Cerebellar nuclear complex (tissue), 1 donor: ENCODE results near the gene RNF114.
"Not testable (repeated sequence)": the region's sequence is repeated elsewhere in the genome, so short reads cannot be mapped to it uniquely, and the experiment has no call there.

Experiments
- DNase-seq, 2 experiments: peaks; one replicate each; lab custom pipeline; 2025; lab: John Stamatoyannopoulos, UW

Gene RNF114

DNA sequence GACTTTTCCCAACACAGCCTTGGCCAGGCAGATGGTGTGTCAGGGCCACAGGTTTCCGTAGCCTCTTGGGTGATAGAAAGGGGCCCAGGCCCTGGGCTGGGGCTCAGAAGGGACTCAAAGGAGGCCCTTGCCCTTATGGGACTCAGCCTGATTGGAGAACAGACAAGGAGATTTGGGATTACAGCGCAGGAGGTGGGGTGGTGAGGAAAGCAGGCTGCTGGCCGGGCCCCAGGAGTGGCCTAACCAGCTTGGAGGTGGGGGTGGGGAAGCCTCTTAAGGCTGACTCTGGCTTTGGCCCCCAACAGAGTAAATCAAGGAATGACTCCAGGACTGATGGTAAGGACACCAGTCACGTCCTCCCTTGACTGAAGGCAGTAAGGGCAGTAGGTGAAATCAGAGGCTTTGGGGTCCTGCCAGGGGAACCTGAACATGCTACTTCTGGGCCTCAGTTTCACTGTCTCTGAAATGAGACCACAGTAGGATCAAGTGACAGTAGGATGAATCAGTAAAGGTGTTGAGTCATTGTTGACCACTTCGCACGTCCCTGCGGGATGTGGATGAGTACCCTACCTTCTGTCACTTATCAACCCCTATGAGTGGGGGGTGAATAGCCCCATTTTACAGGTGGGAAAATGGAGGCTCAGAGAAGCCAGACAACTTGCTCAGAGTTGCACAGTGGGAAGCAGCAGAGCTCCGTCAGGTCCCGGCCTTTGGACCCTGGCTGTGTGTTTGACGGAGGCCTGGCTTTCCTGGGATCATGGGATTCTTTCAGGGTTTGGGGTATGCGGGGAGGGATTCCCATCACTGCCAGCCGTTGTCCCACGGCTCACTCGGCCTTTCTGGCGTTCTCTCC, 51.0 kb downstream of the RNF114 start:
- DNase-seq, result no peak

DNA sequence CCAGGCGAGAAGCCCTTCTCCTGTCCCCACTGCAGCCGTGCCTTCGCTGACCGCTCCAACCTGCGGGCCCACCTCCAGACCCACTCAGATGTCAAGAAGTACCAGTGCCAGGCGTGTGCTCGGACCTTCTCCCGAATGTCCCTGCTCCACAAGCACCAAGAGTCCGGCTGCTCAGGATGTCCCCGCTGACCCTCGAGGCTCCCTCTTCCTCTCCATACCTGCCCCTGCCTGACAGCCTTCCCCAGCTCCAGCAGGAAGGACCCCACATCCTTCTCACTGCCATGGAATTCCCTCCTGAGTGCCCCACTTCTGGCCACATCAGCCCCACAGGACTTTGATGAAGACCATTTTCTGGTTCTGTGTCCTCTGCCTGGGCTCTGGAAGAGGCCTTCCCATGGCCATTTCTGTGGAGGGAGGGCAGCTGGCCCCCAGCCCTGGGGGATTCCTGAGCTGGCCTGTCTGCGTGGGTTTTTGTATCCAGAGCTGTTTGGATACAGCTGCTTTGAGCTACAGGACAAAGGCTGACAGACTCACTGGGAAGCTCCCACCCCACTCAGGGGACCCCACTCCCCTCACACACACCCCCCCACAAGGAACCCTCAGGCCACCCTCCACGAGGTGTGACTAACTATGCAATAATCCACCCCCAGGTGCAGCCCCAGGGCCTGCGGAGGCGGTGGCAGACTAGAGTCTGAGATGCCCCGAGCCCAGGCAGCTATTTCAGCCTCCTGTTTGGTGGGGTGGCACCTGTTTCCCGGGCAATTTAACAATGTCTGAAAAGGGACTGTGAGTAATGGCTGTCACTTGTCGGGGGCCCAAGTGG, 51.9 kb downstream of the RNF114 start:
- no peak for DNase-seq

DNA sequence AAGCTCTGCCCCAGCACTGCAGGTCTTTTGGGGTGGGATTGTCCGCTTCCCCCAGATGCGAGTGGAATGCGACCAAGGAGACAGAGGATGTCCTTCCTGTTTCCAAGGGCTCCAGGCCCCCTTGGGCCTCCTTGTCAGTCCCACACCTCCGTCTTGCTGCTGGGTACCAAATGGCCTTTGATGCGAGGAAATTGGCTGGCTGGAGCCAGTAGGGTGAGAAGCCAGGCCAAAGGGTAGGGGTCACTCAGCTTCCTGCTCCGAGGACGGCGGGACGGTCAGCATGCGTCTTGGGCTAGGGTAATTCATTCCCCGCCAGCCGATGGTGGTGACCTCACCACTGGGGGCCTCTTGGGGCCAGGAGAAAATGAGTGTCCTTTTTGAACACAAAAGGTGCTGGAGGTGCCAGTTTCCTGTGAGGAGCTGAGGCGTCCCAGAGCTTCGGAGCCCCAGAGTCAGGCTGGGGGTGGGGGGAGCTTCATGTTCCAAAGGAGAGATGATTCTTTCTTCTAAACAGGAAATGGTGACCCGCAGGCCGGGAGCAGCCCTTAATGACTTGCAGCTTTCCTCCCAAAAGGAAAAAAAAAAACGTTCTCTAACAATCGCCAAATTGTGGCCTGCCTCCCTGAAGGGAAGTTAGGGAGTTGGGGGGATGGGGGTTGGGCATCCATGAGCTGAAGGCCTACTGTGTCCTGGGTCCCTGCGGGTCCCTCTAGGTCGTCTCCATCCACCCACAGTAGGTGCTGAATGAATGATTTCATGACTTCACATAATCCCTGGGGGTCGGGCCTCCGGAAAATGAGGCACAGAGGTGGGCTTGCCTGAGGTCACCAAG, 53.3 kb downstream of the RNF114 start:
- DNase-seq, result no peak

GRCh38 chr20:49990271-49990720, 54.1 kb downstream of the RNF114 start:
- DNase-seq, result no peak

GRCh38 chr20:49993301-49993751, 57.1 kb downstream of the RNF114 start:
- DNase-seq, result no peak

DNA sequence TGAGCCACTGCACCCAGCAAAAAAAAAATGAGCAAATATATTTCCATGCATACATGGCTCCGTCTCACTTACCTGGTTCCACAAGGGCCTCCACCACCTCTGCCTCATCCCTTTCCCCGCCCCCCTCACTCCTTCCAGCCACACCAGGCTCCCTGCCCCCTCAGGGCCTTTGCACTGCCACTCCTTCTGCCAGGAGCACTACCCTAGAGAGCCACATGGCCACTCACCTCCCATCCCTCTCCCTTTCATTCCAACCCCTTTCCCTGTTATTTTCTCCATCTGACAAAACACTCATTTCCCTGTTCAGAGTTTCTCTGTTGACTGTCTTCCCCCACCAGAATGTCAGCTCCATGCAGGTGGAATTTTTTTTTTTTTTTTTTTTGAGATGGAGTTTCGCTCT, 59.4 kb downstream of the RNF114 start:
- no peak for DNase-seq

- DNase-seq, result not testable (repeated sequence)
Observed at GRCh38 chr20:49998478-49999188, 62.4 kb downstream of the RNF114 start.

GRCh38 chr20:49999329-49999728, 63.1 kb downstream of the RNF114 start:
- no peak for DNase-seq

DNA sequence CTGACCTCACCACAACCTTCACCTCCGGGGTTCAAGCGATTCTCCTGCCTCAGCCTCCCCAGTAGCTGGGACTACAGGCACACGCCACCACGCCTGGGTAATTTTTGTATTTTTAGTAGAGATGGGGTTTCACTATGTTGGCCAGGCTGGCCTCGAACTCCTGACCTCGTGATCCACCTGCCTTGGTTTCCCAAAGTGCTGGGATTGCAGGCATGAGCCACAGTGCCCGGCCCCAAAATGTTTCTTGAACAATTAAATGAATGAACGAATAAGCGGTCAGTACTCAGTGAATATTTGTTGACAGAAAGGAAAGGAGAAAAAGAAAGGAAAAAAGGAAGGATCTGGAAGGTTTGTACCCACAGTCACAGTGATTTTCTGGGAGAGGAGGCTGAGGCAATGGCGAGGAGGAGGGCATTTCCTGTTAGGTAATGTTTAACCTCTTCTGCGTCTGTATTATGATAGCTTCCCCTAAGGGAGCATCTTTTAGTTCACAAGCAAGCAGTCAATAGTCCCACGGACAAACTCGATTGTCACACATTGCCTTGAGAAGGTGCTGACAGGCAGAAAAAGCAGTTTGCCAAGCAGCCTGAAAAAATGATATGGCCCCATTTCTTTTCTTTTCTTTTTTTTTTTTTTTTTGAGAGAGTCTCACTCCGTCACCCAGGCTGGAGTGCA, 64.5 kb downstream of the RNF114 start:
- DNase-seq, result not testable (repeated sequence)

DNA sequence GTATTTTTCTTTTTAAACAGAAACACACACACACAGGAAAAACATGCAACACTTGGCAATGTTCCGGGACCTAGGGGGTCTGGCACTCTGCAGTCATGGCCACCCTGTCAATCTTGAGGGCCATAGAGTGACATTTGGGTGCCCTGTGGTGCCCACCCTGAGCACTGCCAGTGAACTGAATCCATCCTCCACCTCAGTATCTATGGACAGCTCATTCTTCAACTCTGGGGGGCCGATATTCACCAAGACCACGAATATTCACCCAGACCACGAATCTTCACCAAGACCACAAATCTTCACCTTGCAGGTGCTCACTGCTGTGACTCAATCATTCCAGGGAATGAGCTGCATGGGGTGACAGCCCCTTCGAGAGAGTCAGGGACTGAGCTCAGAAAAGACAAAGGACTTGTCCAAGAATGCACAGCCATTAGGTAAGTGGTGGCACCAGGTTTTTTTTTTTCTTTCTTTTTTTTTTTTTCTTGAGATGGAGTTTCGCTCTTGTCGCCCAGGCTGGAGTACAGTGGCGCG, 65.7 kb downstream of the RNF114 start:
- DNase-seq, result no peak

- DNase-seq, result no peak
Observed at GRCh38 chr20:50003253-50003656, 67.1 kb downstream of the RNF114 start.
